22Rv1 (cell line): ENCODE data around the gene KIF25.

Experiments
- H3K27ac ChIP-seq: fragments of 450-650 bp; 2 replicates; pipeline ENCODE4 v1.5.1; 2017
- CTCF ChIP-seq: fragments of 450-650 bp; IDR thresholded peaks from 2 replicates; pipeline ENCODE4 v1.5.1; 2017; ENCODE audit warnings: mild to moderate bottlenecking
- ZFX ChIP-seq: fragments of 450-650 bp; IDR thresholded peaks from 2 replicates; pipeline ENCODE4 v1.6.1; 2017; ENCODE audit warnings: antibody characterized with exemption, borderline replicate concordance

Gene KIF25

GRCh38 chr6:168016721-168017525 is 19.5 kb downstream of the KIF25 start:
- TF ChIP-seq ZFX: no peak
- TF ChIP-seq CTCF: no peak
- no peak overlapping the region for H3K27ac ChIP-seq

GRCh38 chr6:168017629-168018028 is 20.2 kb downstream of the KIF25 start:
- no peak overlapping the region for H3K27ac ChIP-seq
- TF ChIP-seq CTCF (no peak), ZFX (no peak)

- no peak for TF ChIP-seq ZFX
- TF ChIP-seq CTCF: no peak
- no peak overlapping the region for H3K27ac ChIP-seq
Observed at GRCh38 chr6:168018664-168019063, 21.2 kb downstream of the KIF25 start.

GRCh38 chr6:168020242-168020641 is 22.8 kb downstream of the KIF25 start:
- no peak for TF ChIP-seq CTCF
- no peak for TF ChIP-seq ZFX
- no peak overlapping the region for H3K27ac ChIP-seq

GRCh38 chr6:168021581-168021980 is 24.1 kb downstream of the KIF25 start:
- TF ChIP-seq ZFX: no peak
- TF ChIP-seq CTCF: no peak
- H3K27ac ChIP-seq: no peak overlapping the region

- TF ChIP-seq CTCF: no peak
- no peak for TF ChIP-seq ZFX
- no peak overlapping the region for H3K27ac ChIP-seq
Observed at GRCh38 chr6:168022488-168023321, 25.2 kb downstream of the KIF25 start.
